ENCODE results near the gene TCOF1.

GRCh38 chr5:150428106-150428876 is 70.8 kb downstream of the TCOF1 start:
- TF ChIP-seq POLR2A (IDR thresholded peaks at IDR 0.05) (no peak), CTCF (IDR thresholded peaks at IDR 0.05) (no peak)
